ENCODE data around the gene GPS1.

Gene GPS1

GRCh38 chr17:82081546-82081945, 29.8 kb downstream of the GPS1 start:
- no peak for DNase-seq
- Histone ChIP-seq H3K27ac (no peak overlapping the region), H3K9me3 (no peaks in the 10 kb centered on the region), H3K27me3 (no peaks in the 10 kb centered on the region), H3K4me1 (no peaks in the 10 kb centered on the region), H3K36me3 (peaks cover 66 to 88% (median 84%) of the 10 kb centered on the region in 3 donors), H3K4me3 (no peak overlapping the region)
- intact Hi-C loops (cut with DNase I; ENCODE audit: low total_unique reads): no loop called here
- TF ChIP-seq, protein P1, sequence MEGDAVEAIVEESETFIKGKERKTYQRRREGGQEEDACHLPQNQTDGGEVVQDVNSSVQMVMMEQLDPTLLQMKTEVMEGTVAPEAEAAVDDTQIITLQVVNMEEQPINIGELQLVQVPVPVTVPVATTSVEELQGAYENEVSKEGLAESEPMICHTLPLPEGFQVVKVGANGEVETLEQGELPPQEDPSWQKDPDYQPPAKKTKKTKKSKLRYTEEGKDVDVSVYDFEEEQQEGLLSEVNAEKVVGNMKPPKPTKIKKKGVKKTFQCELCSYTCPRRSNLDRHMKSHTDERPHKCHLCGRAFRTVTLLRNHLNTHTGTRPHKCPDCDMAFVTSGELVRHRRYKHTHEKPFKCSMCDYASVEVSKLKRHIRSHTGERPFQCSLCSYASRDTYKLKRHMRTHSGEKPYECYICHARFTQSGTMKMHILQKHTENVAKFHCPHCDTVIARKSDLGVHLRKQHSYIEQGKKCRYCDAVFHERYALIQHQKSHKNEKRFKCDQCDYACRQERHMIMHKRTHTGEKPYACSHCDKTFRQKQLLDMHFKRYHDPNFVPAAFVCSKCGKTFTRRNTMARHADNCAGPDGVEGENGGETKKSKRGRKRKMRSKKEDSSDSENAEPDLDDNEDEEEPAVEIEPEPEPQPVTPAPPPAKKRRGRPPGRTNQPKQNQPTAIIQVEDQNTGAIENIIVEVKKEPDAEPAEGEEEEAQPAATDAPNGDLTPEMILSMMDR (IDR thresholded peaks at IDR 0.05): no peak

DNA sequence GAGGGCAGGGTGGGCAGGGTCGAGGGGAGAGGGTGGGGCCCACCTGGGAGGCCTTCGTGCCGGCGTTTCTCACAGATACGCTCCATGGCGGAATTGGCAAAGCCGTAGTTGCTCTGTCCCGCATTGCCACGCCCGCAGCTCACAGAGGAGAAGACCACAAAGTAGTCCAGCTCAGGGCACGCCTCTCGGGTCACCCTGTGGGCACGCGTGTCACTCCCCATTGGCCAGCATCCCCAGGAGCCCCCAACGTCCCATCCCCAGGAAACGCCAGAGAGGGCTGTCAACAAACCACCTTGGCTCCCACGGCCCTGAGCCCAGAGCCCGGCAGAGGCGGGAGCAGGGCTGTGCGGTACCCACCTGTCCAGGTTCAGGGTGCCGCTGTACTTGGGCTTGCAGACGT, 30.3 kb downstream of the GPS1 start:
- Histone ChIP-seq H3K4me3 (no peak overlapping the region), H3K9me3 (no peaks in the 10 kb centered on the region), H3K36me3 (peaks cover 70 to 92% (median 88%) of the 10 kb centered on the region in 3 donors), H3K27ac (no peak overlapping the region), H3K4me1 (no peaks in the 10 kb centered on the region), H3K27me3 (no peaks in the 10 kb centered on the region)
- intact Hi-C loops (cut with DNase I; ENCODE audit: low total_unique reads): no loop called here
- no peak for DNase-seq
- TF ChIP-seq, protein P1 (IDR thresholded peaks at IDR 0.05): no peak

DNA sequence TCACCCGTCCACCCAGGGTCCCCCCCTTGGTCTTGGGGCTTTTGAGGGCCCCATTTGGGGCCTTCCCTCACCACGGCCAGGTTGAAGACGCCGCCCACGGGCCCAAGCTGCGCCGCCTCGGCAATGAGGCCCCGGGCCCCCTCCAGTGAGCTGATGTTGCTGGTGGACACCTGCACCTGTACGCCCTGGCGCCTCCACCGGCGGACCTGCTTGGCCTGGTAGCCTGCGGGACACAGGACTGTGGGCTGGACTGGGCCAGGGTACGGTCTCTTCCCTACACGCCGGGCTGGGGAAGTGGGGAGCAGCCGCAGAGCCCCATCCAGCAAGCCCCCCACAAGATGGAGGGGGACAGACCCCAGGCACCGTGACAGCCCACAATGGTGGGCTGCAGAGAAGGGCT, 30.8 kb downstream of the GPS1 start:
- no peaks in the 10 kb centered on the region for H3K27me3 ChIP-seq
- H3K27ac ChIP-seq: no peak overlapping the region
- H3K4me3 ChIP-seq: no peak overlapping the region
- H3K4me1 ChIP-seq: no peaks in the 10 kb centered on the region
- DNase-seq: no peak
- TF ChIP-seq, protein P1 (IDR thresholded peaks at IDR 0.05): no peak
- H3K36me3 ChIP-seq: peaks cover 75 to 97% (median 93%) of the 10 kb centered on the region in 3 donors
- intact Hi-C loops (cut with DNase I; ENCODE audit: low total_unique reads): no loop called here
- H3K9me3 ChIP-seq: no peaks in the 10 kb centered on the region

DNA sequence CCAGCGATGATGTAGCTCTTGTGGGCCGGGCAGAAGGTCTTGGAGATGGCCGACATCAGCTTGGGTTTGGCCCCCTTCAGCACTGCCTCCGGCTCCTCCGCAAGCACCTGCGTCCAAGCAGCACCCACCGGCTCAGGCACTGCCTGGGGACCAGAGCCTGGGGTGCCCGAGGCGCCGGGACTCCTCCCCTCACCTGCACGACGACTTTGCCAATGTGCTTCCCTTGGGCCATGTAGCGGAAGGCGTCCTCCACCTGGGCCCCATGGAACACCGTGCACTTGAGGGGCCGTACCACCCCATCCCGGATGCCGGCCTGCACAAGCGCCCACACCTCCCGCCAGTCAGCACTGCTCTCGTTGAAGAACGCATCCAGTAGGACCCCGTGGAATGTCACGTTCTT, 31.3 kb downstream of the GPS1 start:
- no peaks in the 10 kb centered on the region for H3K9me3 ChIP-seq
- H3K27ac ChIP-seq: no peak overlapping the region
- TF ChIP-seq, protein P1 (IDR thresholded peaks at IDR 0.05): no peak
- H3K27me3 ChIP-seq: no peaks in the 10 kb centered on the region
- no peak overlapping the region for H3K4me3 ChIP-seq
- DNase-seq: no peak
- peaks cover 80 to 100% (median 99%) of the 10 kb centered on the region in 3 donors for H3K36me3 ChIP-seq
- intact Hi-C loops (cut with DNase I; ENCODE audit: low total_unique reads): no loop called here
- no peaks in the 10 kb centered on the region for H3K4me1 ChIP-seq

DNA sequence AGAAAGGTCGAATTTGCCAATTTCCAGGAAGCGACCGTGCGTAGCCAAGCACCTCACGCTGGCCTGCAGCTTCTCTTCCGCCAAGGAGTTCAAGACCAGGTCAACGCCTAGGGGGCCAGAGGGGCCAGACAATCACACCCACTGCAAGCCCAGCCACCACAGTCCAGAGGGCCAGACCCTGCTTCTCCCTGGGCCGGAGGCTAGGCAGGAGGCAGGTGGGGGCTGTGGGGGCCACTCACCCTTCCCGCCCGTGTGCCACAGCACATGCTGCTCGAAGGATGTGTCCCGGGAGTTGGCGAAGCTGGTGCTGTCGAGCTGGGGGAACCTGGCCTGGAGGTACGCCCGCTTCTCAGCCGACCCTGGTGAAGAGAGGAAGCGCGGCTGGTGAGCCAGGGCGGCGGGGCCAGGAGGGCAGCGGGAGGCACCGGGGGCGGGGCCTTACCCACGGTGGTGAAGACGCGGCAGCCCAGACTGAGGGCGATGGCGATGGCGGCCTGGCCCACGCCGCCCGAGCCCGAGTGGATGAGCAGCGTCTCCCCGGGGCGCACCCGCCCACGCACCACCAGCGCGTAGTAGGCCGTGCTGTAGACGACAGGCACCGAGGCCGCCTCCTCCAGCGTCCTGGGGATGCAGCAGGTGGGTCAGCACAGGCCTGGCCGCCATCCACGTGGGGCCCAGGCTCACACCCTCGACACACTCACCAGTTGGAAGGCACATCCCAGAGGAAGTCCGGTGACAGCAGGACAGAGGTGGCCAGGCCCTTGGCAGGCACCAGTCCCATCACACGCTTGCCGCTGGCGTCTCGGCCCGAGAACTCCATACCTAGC, 32.0 kb downstream of the GPS1 start:
- TF ChIP-seq, protein P1 (IDR thresholded peaks at IDR 0.05): no peak
- intact Hi-C loops (cut with DNase I; ENCODE audit: low total_unique reads): no loop called here
- Histone ChIP-seq H3K9me3 (no peaks in the 10 kb centered on the region), H3K4me3 (no peak overlapping the region), H3K27me3 (no peaks in the 10 kb centered on the region), H3K4me1 (no peaks in the 10 kb centered on the region), H3K27ac (no peak overlapping the region), H3K36me3 (peaks cover 85 to 100% (median 100%) of the 10 kb centered on the region in 3 donors)
- no peak for DNase-seq

All from tibial artery (tissue), 4 donors.